Liver (tissue), 9 donors: ENCODE measurements around the gene TUBB2A. TPM values are rescaled to one million over a fixed set of nuclear protein-coding genes. Genes with fewer than 3 reads are reported as not detected.

Source experiments
- DNase-seq: peaks from one replicate; pipeline ENCODE4 v3.0.0-alpha.2; 2017; ENCODE audit warnings: low spot score
- H3K27ac ChIP-seq, 2 donors: one replicate each; pipeline ENCODE4 v1.7.0; 2013; ENCODE audit warnings: inconsistent platforms in 2 of 2, low read length in 2 of 2, control low read depth in 1 of 2, low read depth in 1 of 2, mild to moderate bottlenecking in 1 of 2
- H3K27me3 ChIP-seq, 4 donors: one replicate each; pipeline versions ENCODE4 v1.6.1 to v1.7.0; 2013; ENCODE audit warnings: low read length in 3 of 4, inconsistent platforms in 1 of 4, mild to moderate bottlenecking in 1 of 4, moderate library complexity in 1 of 4; ENCODE audit not compliant: control insufficient read depth in 4 of 4, insufficient read depth in 4 of 4
- H3K36me3 ChIP-seq, 4 donors: one replicate each; pipeline versions ENCODE4 v1.6.1 to v1.7.0; 2013; ENCODE audit warnings: low read length in 3 of 4, mild to moderate bottlenecking in 3 of 4, low read depth in 1 of 4, moderate library complexity in 1 of 4; ENCODE audit not compliant: control insufficient read depth in 4 of 4, insufficient read depth in 3 of 4
- H3K4me1 ChIP-seq, 4 donors: one replicate each; pipeline versions ENCODE4 v1.6.1 to v1.7.0; 2013; ENCODE audit warnings: low read length in 3 of 4, mild to moderate bottlenecking in 3 of 4, moderate library complexity in 1 of 4; ENCODE audit not compliant: control insufficient read depth in 4 of 4, insufficient read depth in 4 of 4
- H3K4me3 ChIP-seq, 3 donors: one replicate each; pipeline versions ENCODE4 v1.6.1 to v1.7.0; 2013; ENCODE audit warnings: low read length in 3 of 3, control low read depth in 1 of 3, low read depth in 1 of 3, mild to moderate bottlenecking in 1 of 3
- H3K9ac ChIP-seq, 2 donors: one replicate each; pipeline ENCODE4 v1.7.0; 2013; ENCODE audit warnings: low read length in 2 of 2, mild to moderate bottlenecking in 2 of 2, moderate library complexity in 2 of 2, control low read depth in 1 of 2, low read depth in 1 of 2
- H3K9me3 ChIP-seq, 4 donors: one replicate each; pipeline versions ENCODE4 v1.6.1 to v1.7.0; 2013; ENCODE audit warnings: low read length in 3 of 4; ENCODE audit not compliant: control insufficient read depth in 4 of 4
- EGR1 ChIP-seq, 2 donors: IDR thresholded peaks; 2 replicates each; pipeline ENCODE4 v1.6.1; 2016 to 2018; ENCODE audit warnings: antibody characterized with exemption in 2 of 2, low read depth in 2 of 2
- FOXA2 ChIP-seq: IDR thresholded peaks from 2 replicates; pipeline ENCODE4 v1.6.1; 2016; ENCODE audit warnings: antibody characterized with exemption
- GABPA ChIP-seq, 2 donors: IDR thresholded peaks in 1 of 2; conservative IDR thresholded peaks in 1 of 2; 2 replicates each; pipeline ENCODE4 v1.6.1; 2016; ENCODE audit warnings: antibody characterized with exemption in 2 of 2, mild to moderate bottlenecking in 1 of 2, moderate library complexity in 1 of 2
- HNF4A ChIP-seq, 2 donors: conservative IDR thresholded peaks; 2 replicates each; pipeline ENCODE4 v1.6.1; 2016; ENCODE audit warnings: antibody characterized with exemption in 2 of 2, mild to moderate bottlenecking in 2 of 2
- HNF4G ChIP-seq: IDR thresholded peaks from 2 replicates; pipeline ENCODE4 v1.6.1; 2016; ENCODE audit warnings: antibody characterized with exemption
- JUND ChIP-seq, 2 donors: IDR thresholded peaks; 2 replicates each; pipeline ENCODE4 v1.6.1; 2016; ENCODE audit warnings: antibody characterized with exemption in 2 of 2
- NR2F2 ChIP-seq: IDR thresholded peaks from 2 replicates; pipeline ENCODE4 v1.6.1; 2016; ENCODE audit warnings: antibody characterized with exemption
- RAD21 ChIP-seq, 2 donors: IDR thresholded peaks; 2 replicates each; pipeline ENCODE4 v1.6.1; 2016; ENCODE audit warnings: antibody characterized with exemption in 2 of 2, mild to moderate bottlenecking in 2 of 2
- REST ChIP-seq: IDR thresholded peaks from 2 replicates; pipeline ENCODE4 v1.6.1; 2016; ENCODE audit warnings: antibody characterized with exemption, mild to moderate bottlenecking
- RXRA ChIP-seq, 2 donors: IDR thresholded peaks; 2 replicates each; pipeline ENCODE4 v1.6.1; 2017 to 2018; ENCODE audit warnings: antibody characterized with exemption in 2 of 2, mild to moderate bottlenecking in 1 of 2
- SP1 ChIP-seq: IDR thresholded peaks from 2 replicates; pipeline ENCODE4 v1.6.1; 2018; ENCODE audit warnings: antibody characterized with exemption, mild to moderate bottlenecking
- YY1 ChIP-seq: IDR thresholded peaks from 2 replicates; pipeline ENCODE4 v1.6.1; 2016; ENCODE audit warnings: antibody characterized with exemption, mild to moderate bottlenecking
- WGBS: extraction: QIAGEN DNeasy Blood & Tissue Kit; methylation state at CpG from one replicate; pipeline ENCODE4 v1.1.7; 2013; 5-methylcytosine and 5-hydroxymethylcytosine counted together
- polyA plus RNA-seq, 2 donors: library from polyadenylated mRNA; stranded (reverse) in 1 of 2; unstranded in 1 of 2; fragments of 200-250 nt in 1 of 2; fragments of >200 nt in 1 of 2; fragmentation: Nextera tagmentation in 1 of 2; extraction: Ambion mirVana in 1 of 2; gene quantifications; one replicate each; pipeline versions ENCODE4 v1.2.1 to v1.2.3, GENCODE V29; 2013 to 2015
- total RNA-seq, 2 donors: library from RNA; depleted of rRNA; stranded (reverse); fragments of >200 nt; gene quantifications; one replicate each; pipeline ENCODE4 v1.2.3, GENCODE V29; 2014
- TF ChIP-seq, protein P1 (sequence below): IDR thresholded peaks from 2 replicates; pipeline ENCODE4 v1.6.1; 2016; ENCODE audit warnings: antibody characterized with exemption
- TF ChIP-seq, protein P2 (sequence below): IDR thresholded peaks from 2 replicates; pipeline ENCODE4 v1.6.1; 2016; ENCODE audit warnings: antibody characterized with exemption
- TF ChIP-seq, protein P3 (sequence below): fragments of 150-350 bp; IDR thresholded peaks from 2 replicates; pipeline ENCODE4 v1.5.1; 2017; ENCODE audit warnings: improper control_type of control experiment, low read depth, low read length; ENCODE audit not compliant: missing input control
- TF ChIP-seq, protein P4 (sequence below): IDR thresholded peaks from 2 replicates; pipeline ENCODE4 v1.6.1; 2016; ENCODE audit warnings: antibody characterized with exemption
- donor health status: healthy.
- donor health status: healthy.
- donor health status: healthy.
- donor health status: healthy.
- donor health status: healthy.

The TUBB2A gene
- total and polyA plus RNA-seq, 4 donors, result 53.5 to 94.8 (median 88.1) TPM

GRCh38 chr6:3194535-3195419 is 37.4 kb upstream of the TUBB2A start:
- Histone ChIP-seq H3K27me3 (peaks cover 0 to 2% (median 0%) of the 10 kb centered on the region in 4 donors), H3K4me3 (no peak overlapping the region), H3K4me1 (no peaks in the 10 kb centered on the region), H3K9ac (no peak overlapping the region), H3K36me3 (no peaks in the 10 kb centered on the region), H3K27ac (no peak overlapping the region), H3K9me3 (no peaks in the 10 kb centered on the region)
- no peak for DNase-seq
- TF ChIP-seq, protein P1, sequence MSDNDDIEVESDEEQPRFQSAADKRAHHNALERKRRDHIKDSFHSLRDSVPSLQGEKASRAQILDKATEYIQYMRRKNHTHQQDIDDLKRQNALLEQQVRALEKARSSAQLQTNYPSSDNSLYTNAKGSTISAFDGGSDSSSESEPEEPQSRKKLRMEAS, result no peak
- no peak for TF ChIP-seq NR2F2
- TF ChIP-seq, protein P2, sequence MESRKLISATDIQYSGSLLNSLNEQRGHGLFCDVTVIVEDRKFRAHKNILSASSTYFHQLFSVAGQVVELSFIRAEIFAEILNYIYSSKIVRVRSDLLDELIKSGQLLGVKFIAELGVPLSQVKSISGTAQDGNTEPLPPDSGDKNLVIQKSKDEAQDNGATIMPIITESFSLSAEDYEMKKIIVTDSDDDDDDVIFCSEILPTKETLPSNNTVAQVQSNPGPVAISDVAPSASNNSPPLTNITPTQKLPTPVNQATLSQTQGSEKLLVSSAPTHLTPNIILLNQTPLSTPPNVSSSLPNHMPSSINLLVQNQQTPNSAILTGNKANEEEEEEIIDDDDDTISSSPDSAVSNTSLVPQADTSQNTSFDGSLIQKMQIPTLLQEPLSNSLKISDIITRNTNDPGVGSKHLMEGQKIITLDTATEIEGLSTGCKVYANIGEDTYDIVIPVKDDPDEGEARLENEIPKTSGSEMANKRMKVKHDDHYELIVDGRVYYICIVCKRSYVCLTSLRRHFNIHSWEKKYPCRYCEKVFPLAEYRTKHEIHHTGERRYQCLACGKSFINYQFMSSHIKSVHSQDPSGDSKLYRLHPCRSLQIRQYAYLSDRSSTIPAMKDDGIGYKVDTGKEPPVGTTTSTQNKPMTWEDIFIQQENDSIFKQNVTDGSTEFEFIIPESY, result no peak
- TF ChIP-seq, protein P3, sequence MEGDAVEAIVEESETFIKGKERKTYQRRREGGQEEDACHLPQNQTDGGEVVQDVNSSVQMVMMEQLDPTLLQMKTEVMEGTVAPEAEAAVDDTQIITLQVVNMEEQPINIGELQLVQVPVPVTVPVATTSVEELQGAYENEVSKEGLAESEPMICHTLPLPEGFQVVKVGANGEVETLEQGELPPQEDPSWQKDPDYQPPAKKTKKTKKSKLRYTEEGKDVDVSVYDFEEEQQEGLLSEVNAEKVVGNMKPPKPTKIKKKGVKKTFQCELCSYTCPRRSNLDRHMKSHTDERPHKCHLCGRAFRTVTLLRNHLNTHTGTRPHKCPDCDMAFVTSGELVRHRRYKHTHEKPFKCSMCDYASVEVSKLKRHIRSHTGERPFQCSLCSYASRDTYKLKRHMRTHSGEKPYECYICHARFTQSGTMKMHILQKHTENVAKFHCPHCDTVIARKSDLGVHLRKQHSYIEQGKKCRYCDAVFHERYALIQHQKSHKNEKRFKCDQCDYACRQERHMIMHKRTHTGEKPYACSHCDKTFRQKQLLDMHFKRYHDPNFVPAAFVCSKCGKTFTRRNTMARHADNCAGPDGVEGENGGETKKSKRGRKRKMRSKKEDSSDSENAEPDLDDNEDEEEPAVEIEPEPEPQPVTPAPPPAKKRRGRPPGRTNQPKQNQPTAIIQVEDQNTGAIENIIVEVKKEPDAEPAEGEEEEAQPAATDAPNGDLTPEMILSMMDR, result no peak
- TF ChIP-seq RAD21 (IDR thresholded peaks at IDR 0.05), result no peak
- TF ChIP-seq FOXA2, result no peak
- TF ChIP-seq RXRA (IDR thresholded peaks at IDR 0.05), result no peak
- TF ChIP-seq SP1, result no peak
- TF ChIP-seq, protein P4, sequence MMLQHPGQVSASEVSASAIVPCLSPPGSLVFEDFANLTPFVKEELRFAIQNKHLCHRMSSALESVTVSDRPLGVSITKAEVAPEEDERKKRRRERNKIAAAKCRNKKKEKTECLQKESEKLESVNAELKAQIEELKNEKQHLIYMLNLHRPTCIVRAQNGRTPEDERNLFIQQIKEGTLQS, result no peak
- no peak for TF ChIP-seq EGR1 (IDR thresholded peaks at IDR 0.05; ENCODE audit: low read depth in 2 of 2)
- TF ChIP-seq HNF4A (conservative IDR thresholded peaks at IDR 0.05), result no peak
- no peak for TF ChIP-seq JUND (IDR thresholded peaks at IDR 0.05)
- no peak for TF ChIP-seq GABPA (IDR thresholded peaks at IDR 0.05 in 1 of 2, conservative IDR thresholded peaks at IDR 0.05 in 1 of 2)
- TF ChIP-seq YY1, result no peak
- TF ChIP-seq REST, result no peak
- no peak for TF ChIP-seq HNF4G
- WGBS, result 80% methylated on average over 19 of the region's 19 CpGs
